ENCODE data around the gene EPS15. TPM values are rescaled to one million over a fixed set of nuclear protein-coding genes. Genes with fewer than 3 reads are reported as not detected.

EPS15 gene
- total and polyA plus RNA-seq, 2 experiments from 2014 or later = 31.0 to 76.5 TPM

- Mint-ChIP-seq H3K4me3 (no peak overlapping the region), H3K27me3 (ENCODE audit: insufficient read depth, low read depth, poor library complexity) (no peaks in the 10 kb centered on the region)
These were observed 29.6 kb downstream of the EPS15 start for GRCh38 chr1:51489472-51489871.

GRCh38 chr1:51488372-51489050 is 30.6 kb downstream of the EPS15 start:
- no peaks in the 10 kb centered on the region for H3F3A ChIP-seq (replicated peaks; ENCODE audit: low read depth)
- no peak overlapping the region for H3K4me2 ChIP-seq
- H3K36me3 ChIP-seq (ENCODE audit: insufficient read depth) = no peaks in the 10 kb centered on the region
- H3K9me2 ChIP-seq (ENCODE audit: insufficient read depth) = no peaks in the 10 kb centered on the region
- H2AFZ ChIP-seq = no peak overlapping the region
- H3K27me3 ChIP-seq (ENCODE audit: insufficient read depth) = no peaks in the 10 kb centered on the region
- Mint-ChIP-seq H3K36me3 (ENCODE audit: low read depth) (no peaks in the 10 kb centered on the region; the same call in 2 of the 3 replicates), H3K4me1 (no peaks in the 10 kb centered on the region; the same call in 2 of the 3 replicates), H3K27ac (peak overlapping the region; percentile 37; the same call in 1 of the 2 replicates), H3K4me3 (no peak overlapping the region), H3K27me3 (ENCODE audit: insufficient read depth, low read depth, poor library complexity) (peaks cover 2% of the 10 kb centered on the region), H3K9me3 (no peaks in the 10 kb centered on the region; the same call in 2 of the 3 replicates)
- H3K4me3 ChIP-seq = no peak overlapping the region
- H3K79me2 ChIP-seq (replicated peaks; ENCODE audit: insufficient read depth) = peaks cover 75% of the 10 kb centered on the region
- H3K4me1 ChIP-seq (ENCODE audit: insufficient read depth) = no peaks in the 10 kb centered on the region
- TF ChIP-seq CREB1 (CRISPR knock-in tag; IDR thresholded peaks at IDR 0.05; ENCODE audit: low read depth) = no peak
- no peak for TF ChIP-seq ETS1 (IDR thresholded peaks at IDR 0.05)
- DNase-seq (ENCODE audit: low spot score) (peak; percentile 2), ATAC-seq (no peak)
- H4K20me1 ChIP-seq (replicated peaks; ENCODE audit: insufficient read depth) = peaks cover 7% of the 10 kb centered on the region; the same call in 1 of the 2 replicates
- H3K27ac ChIP-seq (ENCODE audit: low read depth) = peak overlapping the region; percentile 23; the same call in 1 of the 2 replicates

More at GRCh38 chr1:51489472-51489871, 29.6 kb downstream of the EPS15 start:
- H3K27ac Mint-ChIP-seq = no peak overlapping the region
- peaks cover 7% of the 10 kb centered on the region; the same call in 1 of the 2 replicates for H4K20me1 ChIP-seq (replicated peaks; ENCODE audit: insufficient read depth)
- no peak overlapping the region for H3K4me2 ChIP-seq
- no peak overlapping the region for H2AFZ ChIP-seq
- H3K27ac ChIP-seq (ENCODE audit: low read depth) = no peak overlapping the region
- no peaks in the 10 kb centered on the region for H3K36me3 ChIP-seq (ENCODE audit: insufficient read depth)
- H3K4me1 ChIP-seq (ENCODE audit: insufficient read depth) = no peaks in the 10 kb centered on the region
- no peaks in the 10 kb centered on the region for H3K36me3 Mint-ChIP-seq (ENCODE audit: low read depth)
- ATAC-seq = no peak
- no peaks in the 10 kb centered on the region for H3F3A ChIP-seq (replicated peaks; ENCODE audit: low read depth)
- TF ChIP-seq CTCF (conservative IDR thresholded peaks at IDR 0.05; ENCODE audit: low read depth in 2 of 2) (no peak), STAT1 (IDR thresholded peaks at IDR 0.05; ENCODE audit: unreplicated experiment) (no peak), JUNB (IDR thresholded peaks at IDR 0.05; ENCODE audit: unreplicated experiment) (no peak), EZH2phosphoT487 (IDR thresholded peaks at IDR 0.05; ENCODE audit: unreplicated experiment) (no peak)
- no peaks in the 10 kb centered on the region for H3K27me3 ChIP-seq (ENCODE audit: insufficient read depth)
- H3K4me1 Mint-ChIP-seq = no peaks in the 10 kb centered on the region; the same call in 2 of the 3 replicates
- peaks cover 79% of the 10 kb centered on the region for H3K79me2 ChIP-seq (replicated peaks; ENCODE audit: insufficient read depth)
- no peaks in the 10 kb centered on the region for H3K9me3 Mint-ChIP-seq
- H3K4me3 ChIP-seq = no peak overlapping the region
- no peak for DNase-seq (ENCODE audit: low spot score)
- no peaks in the 10 kb centered on the region for H3K9me2 ChIP-seq (ENCODE audit: insufficient read depth)
